Tibial nerve (tissue), 3 donors: ENCODE data around the gene CFAP46.
"Not testable (repeated sequence)": the region's sequence is repeated elsewhere in the genome, so short reads cannot be mapped to it uniquely, and the experiment has no call there.

Experiments
- POLR2A ChIP-seq, 2 donors: fragments of 450-650 bp; IDR thresholded peaks; one replicate each; pipeline ENCODE4 v1.6.1; 2017; ENCODE audit warnings: antibody characterized with exemption in 2 of 2, mild to moderate bottlenecking in 2 of 2, moderate library complexity in 2 of 2
- TF ChIP-seq, protein P1 (sequence below), 5 experiments: fragments of 200-600 bp in 3 of 5; fragments of 450-650 bp in 2 of 5; sonication (generic) in 3 of 5; IDR thresholded peaks; one replicate each; pipeline ENCODE4 v1.5.1; 2016 to 2019; ENCODE audit warnings: antibody characterized with exemption in 5 of 5, mild to moderate bottlenecking in 3 of 5, moderate library complexity in 2 of 5

GRCh38 chr10:132931258-132932250 lies 10.8 kb downstream of the CFAP46 start:
- TF ChIP-seq, protein P1, sequence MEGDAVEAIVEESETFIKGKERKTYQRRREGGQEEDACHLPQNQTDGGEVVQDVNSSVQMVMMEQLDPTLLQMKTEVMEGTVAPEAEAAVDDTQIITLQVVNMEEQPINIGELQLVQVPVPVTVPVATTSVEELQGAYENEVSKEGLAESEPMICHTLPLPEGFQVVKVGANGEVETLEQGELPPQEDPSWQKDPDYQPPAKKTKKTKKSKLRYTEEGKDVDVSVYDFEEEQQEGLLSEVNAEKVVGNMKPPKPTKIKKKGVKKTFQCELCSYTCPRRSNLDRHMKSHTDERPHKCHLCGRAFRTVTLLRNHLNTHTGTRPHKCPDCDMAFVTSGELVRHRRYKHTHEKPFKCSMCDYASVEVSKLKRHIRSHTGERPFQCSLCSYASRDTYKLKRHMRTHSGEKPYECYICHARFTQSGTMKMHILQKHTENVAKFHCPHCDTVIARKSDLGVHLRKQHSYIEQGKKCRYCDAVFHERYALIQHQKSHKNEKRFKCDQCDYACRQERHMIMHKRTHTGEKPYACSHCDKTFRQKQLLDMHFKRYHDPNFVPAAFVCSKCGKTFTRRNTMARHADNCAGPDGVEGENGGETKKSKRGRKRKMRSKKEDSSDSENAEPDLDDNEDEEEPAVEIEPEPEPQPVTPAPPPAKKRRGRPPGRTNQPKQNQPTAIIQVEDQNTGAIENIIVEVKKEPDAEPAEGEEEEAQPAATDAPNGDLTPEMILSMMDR (IDR thresholded peaks at IDR 0.05): not testable (repeated sequence)
- not testable (repeated sequence) for TF ChIP-seq POLR2A (IDR thresholded peaks at IDR 0.05)
